CD4-positive, alpha-beta memory T cell (primary cell): ENCODE data around the gene SYT2. TPM values are rescaled to one million over a fixed set of nuclear protein-coding genes. Genes with fewer than 3 reads are reported as not detected.
"Not testable (repeated sequence)": the region's sequence is repeated elsewhere in the genome, so short reads cannot be mapped to it uniquely, and the experiment has no call there.

Source experiments
- CTCF ChIA-PET: fragments of 350-600 bp; sonication (Branson Sonifier 250); formaldehyde crosslinking; loops from one replicate; lab custom pipeline; 2021; ENCODE audit warnings: inconsistent platforms; ENCODE audit not compliant: partially characterized antibody; lab: Charles Lee
- POLR2A ChIA-PET: fragments of 350-600 bp; sonication (Branson Sonifier 250); formaldehyde crosslinking; loops from one replicate; lab custom pipeline; 2021; ENCODE audit not compliant: partially characterized antibody; lab: Charles Lee
- DNase-seq, 5 donors: peaks; one replicate each; pipeline versions ENCODE4 v3.0.0 to v3.0.0-alpha.2; 2020 to 2022; ENCODE audit warnings: mixed read lengths in 1 of 5
- H3K27ac ChIP-seq: one replicate; pipeline ENCODE4 v1.7.0; 2013; ENCODE audit warnings: low read depth, low read length
- H3K27me3 ChIP-seq: 2 replicates; pipeline ENCODE4 v1.7.0; 2013; ENCODE audit warnings: mild to moderate bottlenecking, low read length, moderate library complexity; ENCODE audit not compliant: insufficient read depth
- H3K36me3 ChIP-seq: 2 replicates; pipeline ENCODE4 v1.7.0; 2013; ENCODE audit warnings: mild to moderate bottlenecking, low read length, moderate library complexity; ENCODE audit not compliant: insufficient read depth
- H3K4me1 ChIP-seq: 2 replicates; pipeline ENCODE4 v1.7.0; 2013; ENCODE audit warnings: mild to moderate bottlenecking, low read length, moderate library complexity; ENCODE audit not compliant: insufficient read depth
- H3K4me3 ChIP-seq, 2 donors: one replicate each; pipeline ENCODE4 v1.7.0; 2013; ENCODE audit warnings: low read length in 2 of 2, mild to moderate bottlenecking in 1 of 2
- H3K9me3 ChIP-seq, 2 donors: one replicate each; pipeline ENCODE4 v1.7.0; 2013; ENCODE audit warnings: low read length in 2 of 2, control low read depth in 1 of 2; ENCODE audit not compliant: control insufficient read depth in 1 of 2
- H3K27ac Mint-ChIP-seq, 7 donors: one replicate each; pipeline ENCODE4 v1.8.0; 2020 to 2021; ENCODE audit warnings: mixed read lengths in 7 of 7, mild to moderate bottlenecking in 6 of 7, inconsistent platforms in 3 of 7, moderate library complexity in 3 of 7
- H3K27me3 Mint-ChIP-seq, 2 donors: one replicate each; pipeline ENCODE4 v1.8.0; 2020 to 2021; ENCODE audit warnings: mixed read lengths in 2 of 2
- H3K36me3 Mint-ChIP-seq, 2 donors: one replicate each; pipeline ENCODE4 v1.8.0; 2020 to 2021; ENCODE audit warnings: mixed read lengths in 2 of 2, inconsistent platforms in 1 of 2, mild to moderate bottlenecking in 1 of 2
- H3K4me1 Mint-ChIP-seq, 4 donors: one replicate each; pipeline ENCODE4 v1.8.0; 2020 to 2021; ENCODE audit warnings: mixed read lengths in 4 of 4, mild to moderate bottlenecking in 1 of 4
- H3K4me3 Mint-ChIP-seq, 8 donors: one replicate each; pipeline ENCODE4 v1.8.0; 2020 to 2021; ENCODE audit warnings: mixed read lengths in 8 of 8, mild to moderate bottlenecking in 7 of 8, moderate library complexity in 6 of 8, inconsistent platforms in 3 of 8
- H3K9me3 Mint-ChIP-seq, 8 donors: one replicate each; pipeline ENCODE4 v1.8.0; 2020 to 2021; ENCODE audit warnings: mixed read lengths in 8 of 8, mild to moderate bottlenecking in 5 of 8, inconsistent platforms in 3 of 8, moderate library complexity in 1 of 8
- intact Hi-C: fragments of 100-400 bp; cut with micrococcal nuclease; formaldehyde crosslinking; loops from one replicate; pipeline ENCODE4 v1.15.1; 2023
- polyA plus RNA-seq, 2 donors: library from polyadenylated mRNA; unstranded; fragments of 300-500 nt; fragmentation: Illumina TruSeq; gene quantifications; one replicate each; pipeline ENCODE4 v1.2.3, GENCODE V29; 2021
- total RNA-seq, 2 experiments: library from RNA; stranded (reverse); gene quantifications; one replicate each; pipeline ENCODE4 v1.2.3, GENCODE V29; 2021

Gene SYT2
- total and polyA plus RNA-seq, 4 experiments from 2014 or later: 0.03 TPM; not detected in 3

DNA sequence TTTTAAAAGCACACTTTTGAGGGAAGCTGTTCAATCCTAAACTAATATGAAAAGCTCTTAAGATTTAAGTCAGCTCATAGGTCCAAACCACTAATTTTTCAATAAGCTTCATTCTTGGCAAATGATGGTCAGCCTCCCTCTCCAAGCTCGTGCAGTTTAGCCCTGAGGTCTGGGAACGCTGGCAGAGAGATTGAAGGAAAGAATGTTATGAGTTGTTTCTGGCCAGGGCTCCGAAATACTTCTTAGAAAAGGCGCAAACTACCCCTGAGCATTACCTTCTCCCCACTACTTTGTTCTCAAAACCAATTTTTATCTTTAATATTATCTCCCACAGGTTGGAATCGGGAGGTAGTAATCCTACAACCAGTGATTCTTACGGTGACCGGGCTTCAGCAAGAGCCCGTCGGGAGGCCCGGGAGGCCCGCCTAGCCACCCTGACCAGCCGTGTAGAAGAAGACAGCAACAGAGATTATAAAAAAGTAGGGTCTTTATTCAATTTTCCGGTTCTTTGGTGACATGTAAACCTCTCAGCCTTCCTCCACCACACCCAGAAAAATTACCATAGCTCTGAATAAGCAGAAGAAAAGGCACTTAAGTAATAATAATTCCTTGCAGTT is 147.7 kb downstream of the SYT2 start:
- H3K4me3 ChIP-seq: no peak overlapping the region
- H3K9me3 ChIP-seq: no peaks in the 10 kb centered on the region
- Mint-ChIP-seq H3K27me3 (no peaks in the 10 kb centered on the region), H3K27ac (no peak overlapping the region), H3K36me3 (peaks cover 11 to 38% of the 10 kb centered on the region in 2 donors), H3K9me3 (no peaks in the 10 kb centered on the region), H3K4me1 (peaks cover 0 to 1% (median under 1%) of the 10 kb centered on the region in 4 donors), H3K4me3 (no peak overlapping the region)
- ChIA-PET CTCF (interaction anchor here (0.7 to 2.0 kb wide), 2 partner anchors 9 to 20 kb away, joined by 3 to 12 read pairs; no protein-coding TSS in a partner anchor), POLR2A (no interaction called here)
- no peak overlapping the region for H3K27ac ChIP-seq
- DNase-seq: no peak
- H3K4me1 ChIP-seq: no peaks in the 10 kb centered on the region
- H3K36me3 ChIP-seq: peaks cover 6% of the 10 kb centered on the region
- no peaks in the 10 kb centered on the region for H3K27me3 ChIP-seq
- intact Hi-C loops: no loop called here

DNA sequence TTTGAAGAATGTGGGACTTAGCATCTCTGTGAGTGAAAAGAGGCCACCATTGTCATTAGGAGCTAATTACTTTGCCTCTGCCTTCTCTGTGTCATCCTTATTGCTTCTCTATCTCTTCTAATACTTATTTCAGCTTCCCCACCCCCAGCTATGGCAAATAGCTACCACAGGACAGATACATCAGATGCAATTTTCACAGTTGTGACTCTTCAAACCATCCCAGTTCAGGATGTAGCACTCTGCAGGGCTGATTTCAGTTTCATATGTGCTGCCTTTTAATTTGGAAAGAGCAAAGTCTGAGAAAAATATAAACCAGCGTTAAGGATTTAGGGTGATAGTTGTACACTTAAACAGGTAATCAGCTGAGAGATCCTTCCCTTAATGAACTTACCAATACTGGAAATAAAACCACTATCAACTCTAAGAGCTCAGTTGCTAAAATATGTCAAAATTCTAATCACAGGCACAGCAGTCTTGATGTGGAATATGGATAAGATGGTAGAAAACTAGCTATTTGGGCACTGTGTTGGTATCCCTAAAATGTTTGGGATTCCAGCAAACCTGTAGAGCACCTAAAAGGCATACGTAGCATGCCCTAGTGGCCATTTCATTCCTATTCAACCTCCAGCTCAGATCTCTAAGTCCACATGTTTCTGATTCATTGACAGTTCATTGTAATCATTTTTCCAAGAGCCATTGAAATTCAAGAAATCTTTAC is 148.4 kb downstream of the SYT2 start:
- ChIA-PET POLR2A (no interaction called here), CTCF (interaction anchor here (0.7 to 2.0 kb wide), 2 partner anchors 9 to 21 kb away, joined by 3 to 12 read pairs; no protein-coding TSS in a partner anchor)
- intact Hi-C loops: no loop called here
- Histone ChIP-seq H3K27ac (no peak overlapping the region), H3K9me3 (no peaks in the 10 kb centered on the region), H3K4me3 (no peak overlapping the region), H3K4me1 (no peaks in the 10 kb centered on the region), H3K27me3 (no peaks in the 10 kb centered on the region), H3K36me3 (peaks cover 6% of the 10 kb centered on the region)
- H3K27ac Mint-ChIP-seq: no peak overlapping the region
- no peak overlapping the region for H3K4me3 Mint-ChIP-seq
- H3K9me3 Mint-ChIP-seq: no peaks in the 10 kb centered on the region
- peaks cover 0 to 1% (median under 1%) of the 10 kb centered on the region in 4 donors for H3K4me1 Mint-ChIP-seq
- DNase-seq: no peak
- H3K36me3 Mint-ChIP-seq: peaks cover 6 to 33% of the 10 kb centered on the region in 2 donors
- H3K27me3 Mint-ChIP-seq: no peaks in the 10 kb centered on the region

DNA sequence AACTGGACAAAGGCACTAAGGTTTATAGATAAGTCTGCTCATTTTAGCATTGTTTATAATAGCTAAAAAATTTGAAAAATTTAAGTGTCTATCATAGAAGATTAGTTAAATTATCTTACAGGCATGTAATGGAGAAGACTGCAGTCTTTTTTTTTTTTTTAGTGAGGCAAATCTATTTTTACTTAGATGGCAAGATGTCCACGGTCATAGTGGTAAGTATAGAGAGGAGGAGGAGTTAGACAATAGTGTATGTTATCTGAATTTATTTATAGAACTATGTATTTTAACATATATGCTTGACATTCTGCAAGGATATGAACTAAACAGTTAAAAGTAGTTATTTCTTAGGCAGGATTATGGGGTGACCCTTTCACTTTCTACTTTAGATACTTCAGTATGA is 149.0 kb downstream of the SYT2 start:
- Histone ChIP-seq H3K27ac (no peak overlapping the region), H3K36me3 (peaks cover 6% of the 10 kb centered on the region), H3K27me3 (no peaks in the 10 kb centered on the region), H3K9me3 (no peaks in the 10 kb centered on the region), H3K4me3 (no peak overlapping the region), H3K4me1 (no peaks in the 10 kb centered on the region)
- Mint-ChIP-seq H3K4me3 (no peak overlapping the region), H3K27ac (no peak overlapping the region), H3K36me3 (peaks cover 11 to 29% of the 10 kb centered on the region in 2 donors), H3K4me1 (peaks cover 0 to 1% (median under 1%) of the 10 kb centered on the region in 4 donors), H3K27me3 (no peaks in the 10 kb centered on the region), H3K9me3 (no peaks in the 10 kb centered on the region)
- ChIA-PET POLR2A (no interaction called here), CTCF (interaction anchor here (2.0 kb wide), 1 partner anchor 10 kb away, joined by 12 read pairs; no protein-coding TSS in a partner anchor)
- intact Hi-C loops: no loop called here
- no peak for DNase-seq

DNA sequence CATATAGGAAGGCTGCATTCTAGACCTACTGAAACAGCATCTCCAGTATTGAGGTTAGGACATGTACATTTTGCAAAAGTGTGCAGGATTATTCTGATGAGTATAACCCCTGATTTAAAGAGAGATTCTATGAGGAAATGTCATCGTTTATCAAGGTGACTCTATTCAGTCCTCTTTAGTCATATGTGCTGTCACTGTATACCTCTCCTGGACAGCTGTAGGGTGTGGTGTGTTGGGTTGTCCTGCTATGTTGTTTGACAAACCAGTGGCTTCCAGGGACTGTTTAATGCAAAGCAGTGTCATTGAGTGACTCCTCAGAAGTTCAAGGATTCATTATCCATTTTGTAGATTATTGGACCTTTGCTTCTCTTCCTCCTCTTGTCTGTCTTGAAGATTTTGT is 152.6 kb downstream of the SYT2 start:
- H3K27ac Mint-ChIP-seq, H3K9me3 ChIP-seq, DNase-seq, H3K27me3 Mint-ChIP-seq, H3K4me3 Mint-ChIP-seq, CTCF ChIA-PET, H3K27ac ChIP-seq, H3K4me1 ChIP-seq, H3K36me3 ChIP-seq, POLR2A ChIA-PET, H3K4me3 ChIP-seq, H3K27me3 ChIP-seq, intact Hi-C loops, H3K9me3 Mint-ChIP-seq, H3K36me3 Mint-ChIP-seq, H3K4me1 Mint-ChIP-seq: not testable (repeated sequence)

DNA sequence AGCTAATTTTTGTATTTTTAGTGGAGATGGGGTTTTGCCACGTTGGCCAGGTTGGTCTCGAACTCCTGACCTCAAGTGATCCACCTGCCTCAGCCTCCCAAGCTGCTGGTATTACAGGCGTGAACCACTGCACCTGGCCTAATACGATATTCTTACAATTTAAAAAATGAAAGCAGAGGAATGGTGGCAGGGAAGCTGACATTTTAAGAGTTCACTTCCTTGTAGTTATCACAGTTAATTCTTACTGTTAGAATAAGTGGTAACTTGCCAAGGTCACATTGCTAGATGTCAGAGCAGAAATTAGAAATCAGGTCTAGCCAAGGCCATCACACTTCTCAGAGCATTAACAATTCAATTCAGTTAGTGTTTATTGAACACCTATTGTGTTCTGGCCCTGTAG is 154.2 kb downstream of the SYT2 start:
- H3K36me3 Mint-ChIP-seq, POLR2A ChIA-PET, H3K4me1 Mint-ChIP-seq, H3K27ac Mint-ChIP-seq, H3K27ac ChIP-seq, DNase-seq, H3K36me3 ChIP-seq, H3K4me1 ChIP-seq, H3K27me3 ChIP-seq, CTCF ChIA-PET, intact Hi-C loops, H3K9me3 ChIP-seq, H3K9me3 Mint-ChIP-seq, H3K27me3 Mint-ChIP-seq, H3K4me3 Mint-ChIP-seq, H3K4me3 ChIP-seq: not testable (repeated sequence)

DNA sequence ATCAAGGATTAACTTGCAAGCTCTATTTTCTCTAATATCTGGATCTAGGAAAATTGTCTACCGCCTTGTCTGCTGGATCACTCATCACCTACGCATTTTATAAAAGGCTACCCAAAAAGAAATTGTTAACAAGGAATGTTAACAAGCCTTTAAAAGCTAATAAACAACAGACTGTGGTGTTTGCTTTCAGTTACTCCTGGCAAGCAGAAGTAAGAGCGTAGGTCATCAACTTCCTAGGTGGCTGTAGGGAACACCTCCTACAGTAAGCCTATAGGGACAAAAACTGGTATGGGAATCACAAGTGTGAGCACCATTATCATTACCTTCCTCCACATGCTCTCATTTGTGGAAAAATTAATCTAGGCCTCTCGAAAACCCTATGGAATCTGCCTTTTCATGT is 155.6 kb downstream of the SYT2 start:
- H3K27me3 ChIP-seq, H3K4me1 ChIP-seq, H3K27ac Mint-ChIP-seq, H3K4me3 ChIP-seq, intact Hi-C loops, H3K4me1 Mint-ChIP-seq, H3K27ac ChIP-seq, POLR2A ChIA-PET, CTCF ChIA-PET, H3K9me3 ChIP-seq, DNase-seq, H3K9me3 Mint-ChIP-seq, H3K36me3 Mint-ChIP-seq, H3K27me3 Mint-ChIP-seq, H3K36me3 ChIP-seq, H3K4me3 Mint-ChIP-seq: not testable (repeated sequence)

DNA sequence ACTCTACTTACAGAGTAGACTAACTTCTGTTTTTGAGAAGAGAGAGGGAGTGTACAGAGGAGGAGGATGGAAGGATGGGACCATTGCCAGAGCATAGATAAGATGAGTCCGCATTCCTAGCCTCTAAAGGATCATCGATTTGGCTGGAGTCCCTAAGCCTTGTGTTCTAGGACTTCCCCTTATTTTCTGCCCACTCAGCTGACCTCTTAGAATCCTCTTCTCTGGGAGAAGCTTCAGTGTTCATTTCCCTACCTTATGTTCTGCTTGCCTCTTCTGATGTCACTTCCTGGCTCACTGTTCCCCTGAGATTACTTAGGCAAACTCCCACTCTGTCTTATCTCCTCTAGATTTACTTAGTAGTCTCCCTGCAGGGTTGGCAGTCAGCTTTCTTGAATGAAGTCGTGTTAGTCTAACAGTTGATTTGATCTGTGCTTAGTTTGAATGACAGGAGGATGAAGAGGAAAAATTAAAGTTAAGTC is 156.7 kb downstream of the SYT2 start:
- H3K4me3 ChIP-seq: no peak overlapping the region
- no peaks in the 10 kb centered on the region for H3K9me3 Mint-ChIP-seq
- H3K4me1 Mint-ChIP-seq: no peaks in the 10 kb centered on the region
- intact Hi-C loops: no loop called here
- H3K36me3 Mint-ChIP-seq: peaks cover 0 to 8% of the 10 kb centered on the region in 2 donors
- no peak overlapping the region for H3K4me3 Mint-ChIP-seq
- POLR2A ChIA-PET: no interaction called here
- peak overlapping the region in 1 of 7 donors; percentile 63 for H3K27ac Mint-ChIP-seq
- DNase-seq: no peak
- CTCF ChIA-PET: no interaction called here
- no peak overlapping the region for H3K27ac ChIP-seq
- no peaks in the 10 kb centered on the region for H3K27me3 Mint-ChIP-seq
- H3K4me1 ChIP-seq: no peaks in the 10 kb centered on the region
- H3K36me3 ChIP-seq: no peaks in the 10 kb centered on the region
- H3K9me3 ChIP-seq: no peaks in the 10 kb centered on the region
- H3K27me3 ChIP-seq: no peaks in the 10 kb centered on the region
